HL-60 (cell line): Measurements from ENCODE around the gene HOXD8.

Source experiments
- DNase-seq, 2 experiments: peaks; one replicate each; pipeline ENCODE4 v3.0.0-alpha.2; 2010 to 2020; ENCODE audit warnings: low read depth in 1 of 2, low spot score in 1 of 2
- H3K27ac ChIP-seq: fragments of 250-450 bp; sonication (Bioruptor Pico); replicated peaks from 2 replicates; pipeline ENCODE4 v1.5.1; 2020; ENCODE audit warnings: mild to moderate bottlenecking, moderate library complexity
- H3K27me3 ChIP-seq: fragments of 250-450 bp; sonication (Bioruptor Pico); 2 replicates; pipeline ENCODE4 v1.5.1; 2021; ENCODE audit warnings: mild to moderate bottlenecking, moderate library complexity; ENCODE audit not compliant: insufficient read depth, poor library complexity, severe bottlenecking
- H3K4me3 ChIP-seq: replicated peaks from 2 replicates; pipeline ENCODE4 v1.5.1; 2011; ENCODE audit warnings: mild to moderate bottlenecking, control low read depth, low read length; ENCODE audit not compliant: insufficient read depth
- CTCF ChIP-seq: IDR thresholded peaks from one replicate; pipeline ENCODE4 v1.5.1; 2011; ENCODE audit warnings: low read length, control low read depth, inconsistent platforms; ENCODE audit not compliant: insufficient read depth
- GABPA ChIP-seq: IDR thresholded peaks from 2 replicates; pipeline ENCODE4 v1.6.1; 2012; ENCODE audit warnings: low read depth
- POLR2AphosphoS5 ChIP-seq: IDR thresholded peaks from 2 replicates; pipeline ENCODE4 v1.6.1; 2012; ENCODE audit warnings: low read depth
- SPI1 ChIP-seq: IDR thresholded peaks from 2 replicates; pipeline ENCODE4 v1.6.1; 2012; ENCODE audit warnings: low read depth, mild to moderate bottlenecking, borderline replicate concordance
- TF ChIP-seq, protein P1 (sequence below): IDR thresholded peaks from 2 replicates; pipeline ENCODE4 v1.6.1; 2012; ENCODE audit warnings: low read depth; ENCODE audit not compliant: insufficient replicate concordance

Gene HOXD8

GRCh38 chr2:176155356-176156044 is 26.0 kb downstream of the HOXD8 start:
- no peak overlapping the region for H3K4me3 ChIP-seq
- no peak overlapping the region for H3K27ac ChIP-seq
- no peak for TF ChIP-seq CTCF
- no peak for TF ChIP-seq SPI1
- no peak for DNase-seq
- H3K27me3 ChIP-seq: peaks cover 71% of the 10 kb centered on the region

- H3K27me3 ChIP-seq: peaks cover 72% of the 10 kb centered on the region
- TF ChIP-seq SPI1: no peak
- TF ChIP-seq, protein P1, sequence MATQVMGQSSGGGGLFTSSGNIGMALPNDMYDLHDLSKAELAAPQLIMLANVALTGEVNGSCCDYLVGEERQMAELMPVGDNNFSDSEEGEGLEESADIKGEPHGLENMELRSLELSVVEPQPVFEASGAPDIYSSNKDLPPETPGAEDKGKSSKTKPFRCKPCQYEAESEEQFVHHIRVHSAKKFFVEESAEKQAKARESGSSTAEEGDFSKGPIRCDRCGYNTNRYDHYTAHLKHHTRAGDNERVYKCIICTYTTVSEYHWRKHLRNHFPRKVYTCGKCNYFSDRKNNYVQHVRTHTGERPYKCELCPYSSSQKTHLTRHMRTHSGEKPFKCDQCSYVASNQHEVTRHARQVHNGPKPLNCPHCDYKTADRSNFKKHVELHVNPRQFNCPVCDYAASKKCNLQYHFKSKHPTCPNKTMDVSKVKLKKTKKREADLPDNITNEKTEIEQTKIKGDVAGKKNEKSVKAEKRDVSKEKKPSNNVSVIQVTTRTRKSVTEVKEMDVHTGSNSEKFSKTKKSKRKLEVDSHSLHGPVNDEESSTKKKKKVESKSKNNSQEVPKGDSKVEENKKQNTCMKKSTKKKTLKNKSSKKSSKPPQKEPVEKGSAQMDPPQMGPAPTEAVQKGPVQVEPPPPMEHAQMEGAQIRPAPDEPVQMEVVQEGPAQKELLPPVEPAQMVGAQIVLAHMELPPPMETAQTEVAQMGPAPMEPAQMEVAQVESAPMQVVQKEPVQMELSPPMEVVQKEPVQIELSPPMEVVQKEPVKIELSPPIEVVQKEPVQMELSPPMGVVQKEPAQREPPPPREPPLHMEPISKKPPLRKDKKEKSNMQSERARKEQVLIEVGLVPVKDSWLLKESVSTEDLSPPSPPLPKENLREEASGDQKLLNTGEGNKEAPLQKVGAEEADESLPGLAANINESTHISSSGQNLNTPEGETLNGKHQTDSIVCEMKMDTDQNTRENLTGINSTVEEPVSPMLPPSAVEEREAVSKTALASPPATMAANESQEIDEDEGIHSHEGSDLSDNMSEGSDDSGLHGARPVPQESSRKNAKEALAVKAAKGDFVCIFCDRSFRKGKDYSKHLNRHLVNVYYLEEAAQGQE: no peak
- no peak for TF ChIP-seq CTCF
- TF ChIP-seq GABPA: no peak
- no peak for TF ChIP-seq POLR2AphosphoS5
- no peak overlapping the region for H3K27ac ChIP-seq
- no peak for DNase-seq
- H3K4me3 ChIP-seq: no peak overlapping the region
Observed at GRCh38 chr2:176156301-176156806, 26.8 kb downstream of the HOXD8 start.

DNA sequence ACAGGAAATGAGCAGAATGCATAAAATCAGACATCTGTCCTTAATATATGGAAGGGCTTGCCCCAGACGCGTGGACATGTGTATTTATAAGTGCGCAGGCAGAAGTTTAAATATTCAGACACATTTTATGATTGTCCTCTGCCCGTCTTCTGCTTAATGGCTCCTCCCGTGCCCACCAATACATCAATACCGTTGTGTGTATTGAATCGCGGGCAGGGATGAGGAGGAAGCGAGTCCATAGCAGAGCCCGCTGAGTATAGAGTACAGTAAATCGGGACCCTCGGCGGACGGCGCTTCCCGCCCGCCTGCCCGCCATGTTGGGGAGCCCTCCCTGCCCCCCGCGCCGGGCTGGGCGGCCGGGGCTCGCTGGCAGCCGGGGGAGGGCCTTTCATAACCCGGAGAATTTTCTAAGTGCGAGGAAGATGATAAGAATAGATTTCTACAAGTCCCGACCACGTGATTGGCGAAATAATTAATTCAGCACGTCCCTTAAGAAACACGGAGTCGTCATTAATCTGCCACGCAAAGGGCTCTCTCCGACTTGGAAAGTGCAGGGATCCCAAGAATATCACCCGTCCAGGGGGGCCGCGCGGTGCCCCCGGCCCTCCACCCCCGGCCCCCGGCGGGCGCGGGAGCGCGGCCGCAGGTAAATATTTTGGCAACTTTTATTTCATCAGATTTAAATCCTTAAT is 27.4 kb downstream of the HOXD8 start, which contains the start of gene HOXD3:
Gene HOXD3, plus strand, starts transcription at position 501 of the 692 bp plus-strand sequence. CDS start 11,808 bp downstream, outside the sequence.
- H3K4me3 ChIP-seq: no peak within 1 kb of the TSS
- H3K27me3 ChIP-seq: peaks cover 76% of the 10 kb centered on the region
- no peak for DNase-seq
- no peak within 1 kb of the TSS for H3K27ac ChIP-seq
- TF ChIP-seq, protein P1: no peak
- TF ChIP-seq SPI1: no peak
- TF ChIP-seq CTCF: no peak
- TF ChIP-seq GABPA: no peak
- no peak for TF ChIP-seq POLR2AphosphoS5
